Body of pancreas (tissue), 4 donors: ENCODE measurements around the gene KRT32. TPM values are rescaled to one million over a fixed set of nuclear protein-coding genes. Genes with fewer than 3 reads are reported as not detected.
"Not testable (repeated sequence)": the region's sequence is repeated elsewhere in the genome, so short reads cannot be mapped to it uniquely, and the experiment has no call there.

Experiments
- ATAC-seq: fragments of 150-250 bp; one replicate; pipeline ENCODE4 v1.9.1; 2016
- DNase-seq, 4 donors: peaks; one replicate each; pipeline ENCODE4 v3.0.0-alpha.2; 2019
- H3K27ac ChIP-seq, 4 donors: fragments of 200-600 bp; sonication (generic); 1 replicate in 3 of 4; 2 replicates in 1 of 4; pipeline versions ENCODE4 v1.5.1 to v1.6.1; 2016 to 2019; ENCODE audit warnings: mild to moderate bottlenecking in 1 of 4, mixed read lengths in 1 of 4, moderate library complexity in 1 of 4
- H3K27me3 ChIP-seq, 2 donors: fragments of 200-600 bp; sonication (generic); one replicate each; pipeline ENCODE4 v1.6.0; 2016; ENCODE audit warnings: mild to moderate bottlenecking in 1 of 2
- H3K36me3 ChIP-seq, 2 donors: fragments of 200-600 bp; sonication (generic); replicated peaks in 1 of 2; 2 replicates each; pipeline ENCODE4 v1.5.1; 2016; ENCODE audit warnings: low read depth in 2 of 2; ENCODE audit not compliant: insufficient read depth in 1 of 2
- H3K4me1 ChIP-seq: fragments of 200-600 bp; sonication (generic); one replicate; pipeline ENCODE4 v1.6.0; 2016
- H3K4me3 ChIP-seq, 2 donors: fragments of 200-600 bp; sonication (generic); 1 replicate in 1 of 2; 2 replicates in 1 of 2; pipeline ENCODE4 v1.5.1; 2016 to 2019
- H3K9me3 ChIP-seq, 3 donors: fragments of 200-600 bp; sonication (generic); 1 replicate in 2 of 3; 2 replicates in 1 of 3; pipeline ENCODE4 v1.5.1; 2016
- POLR2A ChIP-seq, 3 donors: fragments of 450-650 bp; IDR thresholded peaks; one replicate each; pipeline ENCODE4 v1.6.1; 2016; ENCODE audit warnings: antibody characterized with exemption in 3 of 3, mild to moderate bottlenecking in 2 of 3
- WGBS, 2 donors: methylation state at CpG; one replicate each; pipeline ENCODE4 v1.1.5; 2017; 5-methylcytosine and 5-hydroxymethylcytosine counted together
- intact Hi-C: fragments of 100-400 bp; cut with DNase I; formaldehyde crosslinking; loops from one replicate; pipeline ENCODE4 v1.15.1; 2023
- total RNA-seq, 2 donors: library from RNA; depleted of rRNA; stranded (reverse); fragments of >200 nt; gene quantifications; one replicate each; pipeline ENCODE4 v1.1.0, GENCODE V29; 2016
- TF ChIP-seq, protein P1 (sequence below), 7 experiments: fragments of 450-650 bp in 4 of 7; fragments of 200-600 bp in 3 of 7; sonication (generic) in 3 of 7; IDR thresholded peaks; one replicate each; pipeline ENCODE4 v1.5.1; 2016 to 2019; ENCODE audit warnings: antibody characterized with exemption in 7 of 7

KRT32 gene
- total RNA-seq, 2 donors from 2014 or later, result not detected

- DNase-seq, result no peak
- Histone ChIP-seq H3K4me1 (no peaks in the 10 kb centered on the region), H3K9me3 (no peaks in the 10 kb centered on the region), H3K27me3 (no peaks in the 10 kb centered on the region), H3K27ac (no peak overlapping the region), H3K4me3 (no peak overlapping the region), H3K36me3 (no peaks in the 10 kb centered on the region)
- intact Hi-C loops, result no loop called here
- TF ChIP-seq POLR2A (IDR thresholded peaks at IDR 0.05), result no peak
- TF ChIP-seq, protein P1, sequence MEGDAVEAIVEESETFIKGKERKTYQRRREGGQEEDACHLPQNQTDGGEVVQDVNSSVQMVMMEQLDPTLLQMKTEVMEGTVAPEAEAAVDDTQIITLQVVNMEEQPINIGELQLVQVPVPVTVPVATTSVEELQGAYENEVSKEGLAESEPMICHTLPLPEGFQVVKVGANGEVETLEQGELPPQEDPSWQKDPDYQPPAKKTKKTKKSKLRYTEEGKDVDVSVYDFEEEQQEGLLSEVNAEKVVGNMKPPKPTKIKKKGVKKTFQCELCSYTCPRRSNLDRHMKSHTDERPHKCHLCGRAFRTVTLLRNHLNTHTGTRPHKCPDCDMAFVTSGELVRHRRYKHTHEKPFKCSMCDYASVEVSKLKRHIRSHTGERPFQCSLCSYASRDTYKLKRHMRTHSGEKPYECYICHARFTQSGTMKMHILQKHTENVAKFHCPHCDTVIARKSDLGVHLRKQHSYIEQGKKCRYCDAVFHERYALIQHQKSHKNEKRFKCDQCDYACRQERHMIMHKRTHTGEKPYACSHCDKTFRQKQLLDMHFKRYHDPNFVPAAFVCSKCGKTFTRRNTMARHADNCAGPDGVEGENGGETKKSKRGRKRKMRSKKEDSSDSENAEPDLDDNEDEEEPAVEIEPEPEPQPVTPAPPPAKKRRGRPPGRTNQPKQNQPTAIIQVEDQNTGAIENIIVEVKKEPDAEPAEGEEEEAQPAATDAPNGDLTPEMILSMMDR (IDR thresholded peaks at IDR 0.05), result no peak
- WGBS, 2 donors, result 41 to 45% methylated on average over 4 of the region's 4 CpGs
- ATAC-seq, result no peak
Observed at GRCh38 chr17:41433586-41433985, 33.6 kb downstream of the KRT32 start.

DNA sequence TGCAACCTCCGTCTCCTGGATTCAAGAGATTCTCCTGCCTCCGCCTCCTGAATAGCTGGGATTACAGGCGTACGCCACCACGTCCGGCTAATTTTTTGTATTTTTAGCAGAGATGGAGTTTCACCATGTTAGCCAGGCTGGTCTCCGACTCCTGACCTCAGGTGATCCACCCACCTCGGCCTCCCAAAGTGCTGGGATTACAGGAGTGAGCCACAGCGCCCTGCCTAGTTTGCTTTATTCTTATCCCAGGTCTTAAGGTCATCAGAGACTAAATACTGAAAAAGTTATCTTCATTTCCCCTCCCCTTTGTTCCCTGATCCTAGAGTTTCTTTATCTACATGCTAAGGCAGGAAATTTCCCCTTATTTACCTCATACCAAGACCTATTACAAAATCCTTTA lies 36.8 kb downstream of the KRT32 start:
- H3K4me1 ChIP-seq, H3K4me3 ChIP-seq, H3K27ac ChIP-seq, intact Hi-C loops, ATAC-seq, DNase-seq, H3K27me3 ChIP-seq, H3K9me3 ChIP-seq, H3K36me3 ChIP-seq: not testable (repeated sequence)
- WGBS, 2 donors, result 57 to 64% methylated on average over 9 of the region's 9 CpGs

- TF ChIP-seq POLR2A (IDR thresholded peaks at IDR 0.05), result no peak
- TF ChIP-seq, protein P1 (IDR thresholded peaks at IDR 0.05), result no peak
- intact Hi-C loops, result no loop called here
- no peak overlapping the region for H3K27ac ChIP-seq
- WGBS, 2 donors, result 60 to 64% methylated on average over 7 of the region's 7 CpGs
- no peak overlapping the region for H3K4me3 ChIP-seq
- ATAC-seq (no peak), DNase-seq (no peak)
- no peaks in the 10 kb centered on the region for H3K4me1 ChIP-seq
- H3K9me3 ChIP-seq, result no peaks in the 10 kb centered on the region
- H3K36me3 ChIP-seq, result no peaks in the 10 kb centered on the region
- H3K27me3 ChIP-seq, result no peaks in the 10 kb centered on the region
Observed at GRCh38 chr17:41429667-41430066, 37.5 kb downstream of the KRT32 start.

- Histone ChIP-seq H3K4me1 (no peaks in the 10 kb centered on the region), H3K27me3 (no peaks in the 10 kb centered on the region), H3K9me3 (no peaks in the 10 kb centered on the region), H3K27ac (no peak overlapping the region), H3K4me3 (no peak overlapping the region), H3K36me3 (no peaks in the 10 kb centered on the region)
- DNase-seq (no peak), ATAC-seq (no peak)
- WGBS, 2 donors, result 53 to 59% methylated on average over 4 of the region's 4 CpGs
- TF ChIP-seq, protein P1 (IDR thresholded peaks at IDR 0.05), result no peak
- no peak for TF ChIP-seq POLR2A (IDR thresholded peaks at IDR 0.05)
- intact Hi-C loops, result no loop called here
Observed at GRCh38 chr17:41428591-41429291, 38.4 kb downstream of the KRT32 start.

DNA sequence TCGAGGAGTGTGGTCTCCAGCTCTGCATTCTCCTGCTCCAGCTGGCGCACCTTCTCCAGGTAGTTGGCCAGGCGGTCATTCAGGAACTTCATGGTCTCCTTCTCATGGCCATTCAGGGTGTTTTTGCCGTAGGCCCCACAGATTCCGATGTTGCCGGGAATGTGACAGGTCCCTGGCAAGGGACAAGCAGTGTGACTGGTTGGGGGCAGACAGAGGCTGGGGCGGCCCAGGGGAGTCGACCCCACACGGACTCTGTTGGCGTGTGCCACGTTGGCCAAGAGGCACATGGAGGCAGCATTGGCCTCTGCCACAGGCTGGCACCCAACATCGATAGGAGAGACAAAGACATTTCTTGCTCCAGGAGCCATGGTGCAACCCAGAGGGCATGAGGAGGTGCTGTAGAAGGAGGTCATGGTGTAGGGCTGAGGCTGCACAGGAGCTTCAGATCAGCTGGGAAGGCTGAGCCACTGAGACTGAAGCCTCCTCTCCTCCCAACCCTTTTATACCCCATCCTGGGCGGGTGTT lies 43.0 kb downstream of the KRT32 start, which contains the start of gene KRT37:
KRT37 (minus strand) TSS at position 475 of the 525 bp plus-strand sequence; CDS start at position 413, 62 bp downstream.
- no peaks in the 10 kb centered on the region for H3K9me3 ChIP-seq
- H3K36me3 ChIP-seq, result no peaks in the 10 kb centered on the region
- no peak within 1 kb of the TSS for H3K27ac ChIP-seq
- TF ChIP-seq, protein P1 (IDR thresholded peaks at IDR 0.05), result no peak
- TF ChIP-seq POLR2A (IDR thresholded peaks at IDR 0.05), result no peak
- WGBS, 2 donors, result 66 to 67% methylated on average over 3 to 13 of the region's 13 CpGs
- ATAC-seq, result no peak
- H3K4me3 ChIP-seq, result no peak within 1 kb of the TSS
- intact Hi-C loops, result no loop called here
- H3K4me1 ChIP-seq, result no peaks in the 10 kb centered on the region
- H3K27me3 ChIP-seq, result no peaks in the 10 kb centered on the region
- no peak for DNase-seq

DNA sequence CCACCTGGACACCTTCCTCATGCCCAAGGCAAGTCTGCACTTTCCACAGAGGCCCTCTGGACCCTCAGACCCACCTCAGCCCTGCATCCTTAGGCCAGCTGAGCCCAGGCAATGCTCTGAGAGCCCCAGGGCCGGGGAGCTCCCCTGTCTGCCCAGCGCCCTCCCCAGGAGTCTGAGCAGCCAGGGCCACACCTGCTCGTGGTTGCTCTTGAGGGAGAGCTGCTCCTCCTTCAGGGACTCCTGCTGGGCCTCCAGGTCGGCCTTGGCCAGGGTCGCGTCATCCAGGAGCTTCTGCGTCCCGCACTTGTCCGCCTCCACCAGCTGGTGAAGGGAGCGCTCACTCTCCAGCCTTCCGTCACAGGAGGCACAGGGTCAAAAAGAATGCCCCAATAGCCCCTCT lies 44.6 kb downstream of the KRT32 start:
- intact Hi-C loops, H3K9me3 ChIP-seq, H3K4me1 ChIP-seq, H3K27ac ChIP-seq, DNase-seq, H3K27me3 ChIP-seq, H3K4me3 ChIP-seq, ATAC-seq, H3K36me3 ChIP-seq: not testable (repeated sequence)
- WGBS, 2 donors, result 78 to 100% methylated on average over 4 to 10 of the region's 11 CpGs
